Right lobe of liver (tissue), 4 donors: ENCODE measurements around the gene LENG9.

ENCODE experiments used
- CTCF ChIP-seq, 4 donors: fragments of 200-600 bp in 3 of 4; fragments of 450-650 bp in 1 of 4; IDR thresholded peaks; one replicate each; pipeline versions ENCODE4 v1.5.1 to v1.8.0; 2016 to 2022; ENCODE audit warnings: antibody characterized with exemption in 4 of 4, mild to moderate bottlenecking in 2 of 4
- POLR2A ChIP-seq: fragments of 450-650 bp; IDR thresholded peaks from one replicate; pipeline ENCODE4 v1.6.1; 2017; ENCODE audit warnings: antibody characterized with exemption, mild to moderate bottlenecking
- donor health status: DM: no; HTN: no; CAD: no.
- donor health status: DM: no; HTN: no; CAD: no.
- donor health status: DM: no; HTN: yes; CAD: no.

GRCh38 chr19:54455786-54456422 is 7.7 kb downstream of the LENG9 start:
- no peak for TF ChIP-seq CTCF (IDR thresholded peaks at IDR 0.05)
- no peak for TF ChIP-seq POLR2A
